Testis (tissue), 3 donors: ENCODE results near the gene ARHGAP26. TPM values are rescaled to one million over a fixed set of nuclear protein-coding genes. Genes with fewer than 3 reads are reported as not detected.
A peak's percentile ranks its signal among the peaks of the same experiment; 100 is the strongest.

ENCODE experiments used
- DNase-seq: peaks from one replicate; pipeline ENCODE4 v3.0.0-alpha.2; 2019
- H3K27ac ChIP-seq, 2 donors: fragments of 200-600 bp; sonication (generic); one replicate each; pipeline ENCODE4 v1.5.1; 2019
- H3K27me3 ChIP-seq: fragments of 200-600 bp; sonication (generic); one replicate; pipeline ENCODE4 v1.5.1; 2019
- H3K36me3 ChIP-seq: fragments of 200-600 bp; sonication (generic); one replicate; pipeline ENCODE4 v1.5.1; 2017; ENCODE audit warnings: low read depth; ENCODE audit errors: missing control alignments
- H3K4me1 ChIP-seq: fragments of 200-600 bp; sonication (generic); one replicate; pipeline ENCODE4 v1.5.1; 2019
- H3K4me3 ChIP-seq, 2 donors: fragments of 200-600 bp; sonication (generic); one replicate each; pipeline ENCODE4 v1.5.1; 2017 to 2019
- H3K9me3 ChIP-seq: fragments of 200-600 bp; sonication (generic); one replicate; pipeline ENCODE4 v1.5.1; 2017
- POLR2A ChIP-seq: fragments of 450-650 bp; IDR thresholded peaks from one replicate; pipeline ENCODE4 v1.6.1; 2017; ENCODE audit warnings: antibody characterized with exemption, mild to moderate bottlenecking, moderate library complexity
- WGBS, 2 donors: methylation state at CpG; one replicate each; pipeline ENCODE4 v1.1.5; 2018; 5-methylcytosine and 5-hydroxymethylcytosine counted together
- intact Hi-C: fragments of 100-400 bp; cut with DNase I; formaldehyde crosslinking; loops from one replicate; pipeline ENCODE4 v1.15.1; 2023; ENCODE audit warnings: low total_unique reads
- polyA plus RNA-seq: library from polyadenylated mRNA; stranded (reverse); fragments of 350-450 nt; fragmentation: Illumina TruSeq; extraction: RNeasy Lipid Tissue Mini Kit (QIAGEN cat#74804); gene quantifications from one replicate; pipeline ENCODE4 v1.2.3, GENCODE V29; 2014; ENCODE audit warnings: low read depth, low replicate concordance; ENCODE audit not compliant: insufficient read depth
- total RNA-seq, 2 donors: library from RNA; depleted of rRNA; stranded (reverse); fragments of >200 nt; gene quantifications; one replicate each; pipeline ENCODE4 v1.2.3, GENCODE V29; 2016
- TF ChIP-seq, protein P1 (sequence below), 3 experiments: fragments of 450-650 bp in 2 of 3; fragments of 200-600 bp in 1 of 3; sonication (generic) in 1 of 3; IDR thresholded peaks; one replicate each; pipeline ENCODE4 v1.5.1; 2016 to 2019; ENCODE audit warnings: antibody characterized with exemption in 3 of 3, mild to moderate bottlenecking in 2 of 3, moderate library complexity in 1 of 3

ARHGAP26 gene
- total and polyA plus RNA-seq, 3 donors from 2014 or later, result 33.8 to 98.7 (median 95.7) TPM

GRCh38 chr5:142767178-142767577, 3.0 kb upstream of the ARHGAP26 start:
- intact Hi-C loops, result no loop called here
- WGBS, 2 donors, result 79 to 94% methylated on average over 3 of the region's 3 CpGs
- Histone ChIP-seq H3K4me1 (peaks cover 6% of the 10 kb centered on the region), H3K9me3 (no peaks in the 10 kb centered on the region), H3K4me3 (no peak overlapping the region), H3K36me3 (no peaks in the 10 kb centered on the region), H3K27me3 (no peaks in the 10 kb centered on the region), H3K27ac (no peak overlapping the region)
- no peak for DNase-seq
- TF ChIP-seq, protein P1, sequence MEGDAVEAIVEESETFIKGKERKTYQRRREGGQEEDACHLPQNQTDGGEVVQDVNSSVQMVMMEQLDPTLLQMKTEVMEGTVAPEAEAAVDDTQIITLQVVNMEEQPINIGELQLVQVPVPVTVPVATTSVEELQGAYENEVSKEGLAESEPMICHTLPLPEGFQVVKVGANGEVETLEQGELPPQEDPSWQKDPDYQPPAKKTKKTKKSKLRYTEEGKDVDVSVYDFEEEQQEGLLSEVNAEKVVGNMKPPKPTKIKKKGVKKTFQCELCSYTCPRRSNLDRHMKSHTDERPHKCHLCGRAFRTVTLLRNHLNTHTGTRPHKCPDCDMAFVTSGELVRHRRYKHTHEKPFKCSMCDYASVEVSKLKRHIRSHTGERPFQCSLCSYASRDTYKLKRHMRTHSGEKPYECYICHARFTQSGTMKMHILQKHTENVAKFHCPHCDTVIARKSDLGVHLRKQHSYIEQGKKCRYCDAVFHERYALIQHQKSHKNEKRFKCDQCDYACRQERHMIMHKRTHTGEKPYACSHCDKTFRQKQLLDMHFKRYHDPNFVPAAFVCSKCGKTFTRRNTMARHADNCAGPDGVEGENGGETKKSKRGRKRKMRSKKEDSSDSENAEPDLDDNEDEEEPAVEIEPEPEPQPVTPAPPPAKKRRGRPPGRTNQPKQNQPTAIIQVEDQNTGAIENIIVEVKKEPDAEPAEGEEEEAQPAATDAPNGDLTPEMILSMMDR (IDR thresholded peaks at IDR 0.05), result no peak
- TF ChIP-seq POLR2A, result no peak

GRCh38 chr5:142767911-142768310, 2.3 kb upstream of the ARHGAP26 start:
- 79 to 91% methylated on average over 1 of the region's 1 CpG for WGBS, 2 donors
- no peak for DNase-seq
- intact Hi-C loops, result no loop called here
- peaks cover 10% of the 10 kb centered on the region for H3K4me1 ChIP-seq
- H3K4me3 ChIP-seq, result no peak overlapping the region
- no peak overlapping the region for H3K27ac ChIP-seq
- no peaks in the 10 kb centered on the region for H3K36me3 ChIP-seq
- no peaks in the 10 kb centered on the region for H3K27me3 ChIP-seq
- TF ChIP-seq POLR2A, result no peak
- TF ChIP-seq, protein P1 (IDR thresholded peaks at IDR 0.05), result no peak
- H3K9me3 ChIP-seq, result no peaks in the 10 kb centered on the region

DNA sequence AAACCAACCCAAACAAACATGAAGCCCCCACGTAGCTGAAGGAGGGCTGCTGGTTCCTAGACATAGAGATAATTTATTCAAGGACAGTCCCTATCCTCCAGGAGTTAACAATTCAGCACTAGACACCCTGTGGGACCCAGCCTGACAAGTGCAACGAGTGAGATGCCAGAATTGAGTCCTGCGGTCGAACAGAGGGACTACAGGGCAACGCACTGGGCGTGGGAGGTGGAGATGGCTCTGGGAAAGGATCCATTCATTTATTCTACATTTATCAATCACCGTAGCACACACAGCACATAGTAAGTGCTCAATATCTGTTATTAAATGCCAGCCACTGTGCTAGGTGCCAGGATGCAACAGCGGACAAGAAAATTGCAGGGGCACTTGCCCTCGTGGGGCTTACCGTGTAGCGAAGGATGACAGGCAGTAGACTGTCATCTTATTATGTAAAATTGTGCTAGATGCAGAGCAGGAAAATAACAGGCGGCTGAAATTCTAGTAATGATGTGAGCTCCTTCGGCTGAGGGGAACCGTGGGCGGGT, 855 bp upstream of the ARHGAP26 start:
- intact Hi-C loops, result no loop called here
- H3K27me3 ChIP-seq, result no peaks in the 10 kb centered on the region
- WGBS, 2 donors, result 3 to 4% methylated on average over 15 of the region's 15 CpGs
- H3K4me3 ChIP-seq, result peak overlapping the region; percentile 78 to 87
- DNase-seq, result no peak
- H3K36me3 ChIP-seq, result no peaks in the 10 kb centered on the region
- no peaks in the 10 kb centered on the region for H3K9me3 ChIP-seq
- TF ChIP-seq, protein P1 (IDR thresholded peaks at IDR 0.05), result no peak
- no peak for TF ChIP-seq POLR2A
- peaks cover 10% of the 10 kb centered on the region for H3K4me1 ChIP-seq
- H3K27ac ChIP-seq, result peak overlapping the region; percentile 79 to 88

DNA sequence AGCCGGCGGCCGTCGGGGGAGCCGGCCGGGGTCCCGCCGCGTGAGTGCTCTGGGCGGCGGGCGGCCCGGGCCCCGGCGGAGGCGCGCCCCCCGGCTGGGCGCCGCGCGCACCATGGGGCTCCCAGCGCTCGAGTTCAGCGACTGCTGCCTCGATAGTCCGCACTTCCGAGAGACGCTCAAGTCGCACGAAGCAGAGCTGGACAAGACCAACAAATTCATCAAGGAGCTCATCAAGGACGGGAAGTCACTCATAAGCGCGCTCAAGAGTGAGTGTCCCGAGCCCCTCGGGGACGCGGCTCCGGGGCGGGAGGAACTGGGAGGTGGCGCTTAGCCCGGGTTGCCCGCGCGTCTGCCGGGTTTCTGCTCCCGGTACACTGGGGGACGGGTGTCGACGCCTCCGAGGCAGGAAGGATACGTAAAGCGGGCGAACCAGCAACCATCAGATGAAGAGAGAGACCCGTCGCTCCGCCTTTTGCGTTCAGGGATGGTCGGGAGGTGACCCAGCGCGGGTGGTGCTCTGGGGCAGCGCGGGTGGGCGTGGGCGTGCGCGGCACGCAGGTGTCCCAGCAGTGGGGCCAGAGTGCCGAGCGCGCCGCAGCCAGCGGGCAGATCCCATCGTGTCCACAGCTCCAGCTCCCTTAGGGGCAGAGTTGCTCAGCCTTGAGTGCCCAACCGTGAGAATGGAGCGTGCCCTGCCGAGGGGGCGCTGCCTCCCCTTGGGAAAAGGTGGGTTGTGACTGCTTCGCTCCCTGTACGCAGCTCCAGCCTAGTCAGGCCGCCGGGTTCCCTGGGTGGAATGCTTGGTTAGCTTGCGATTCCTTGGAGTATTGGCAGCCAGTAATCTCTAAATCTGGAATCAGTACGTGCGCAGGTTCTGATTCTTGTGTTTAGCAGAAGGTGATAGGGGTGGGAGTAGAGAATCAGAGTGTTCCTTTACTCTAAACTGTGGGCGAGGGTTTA, 753 bp downstream of the ARHGAP26 start:
- intact Hi-C loops, result no loop called here
- Histone ChIP-seq H3K9me3 (no peaks in the 10 kb centered on the region), H3K27me3 (no peaks in the 10 kb centered on the region), H3K4me1 (peaks cover 10% of the 10 kb centered on the region), H3K36me3 (no peaks in the 10 kb centered on the region), H3K4me3 (peak overlapping the region; percentile 78 to 87), H3K27ac (peak overlapping the region; percentile 70 to 88)
- TF ChIP-seq POLR2A, result no peak
- TF ChIP-seq, protein P1 (IDR thresholded peaks at IDR 0.05), result no peak
- WGBS, 2 donors, result 1% methylated on average over 20 to 63 of the region's 86 CpGs
- DNase-seq, result peak; percentile 64
